HepG2 (cell line): ENCODE measurements around the gene CLRN2. TPM values are rescaled to one million over a fixed set of nuclear protein-coding genes. Genes with fewer than 3 reads are reported as not detected.
A peak's percentile ranks its signal among the peaks of the same experiment; 100 is the strongest.

Experiments used
- FOXA3 ChIP-seq: IDR thresholded peaks from 2 replicates; pipeline ENCODE4 v1.6.1; 2016; ENCODE audit warnings: missing genetic modification reagents, missing compliant biosample characterization
- HHEX ChIP-seq: IDR thresholded peaks from 2 replicates; pipeline ENCODE4 v1.6.1; 2016; ENCODE audit warnings: control low read depth
- JARID2 ChIP-seq: sonication (generic); formaldehyde crosslinking; IDR thresholded peaks from 2 replicates; pipeline ENCODE4 v1.8.1; 2023; ENCODE audit warnings: missing genetic modification reagents, inconsistent platforms; ENCODE audit not compliant: insufficient replicate concordance
- SP5 ChIP-seq: IDR thresholded peaks from 2 replicates; pipeline ENCODE4 v1.6.1; 2016; ENCODE audit warnings: low read depth, borderline replicate concordance
- ZBTB1 ChIP-seq: sonication (generic); formaldehyde crosslinking; IDR thresholded peaks from 2 replicates; pipeline ENCODE4 v1.4.0; 2020; ENCODE audit warnings: missing genetic modification reagents, borderline replicate concordance
- ZBTB20 ChIP-seq: sonication (generic); formaldehyde crosslinking; IDR thresholded peaks from 2 replicates; pipeline ENCODE4 v1.8.1; 2023; ENCODE audit warnings: missing genetic modification reagents, low read depth, mild to moderate bottlenecking, borderline replicate concordance
- ZNF143 ChIP-seq: sonication (generic); formaldehyde crosslinking; IDR thresholded peaks from 2 replicates; pipeline ENCODE4 v1.4.0; 2020; ENCODE audit warnings: missing genetic modification reagents
- ZNF567 ChIP-seq: sonication (generic); formaldehyde crosslinking; IDR thresholded peaks from 2 replicates; pipeline ENCODE4 v1.8.1; 2023; ENCODE audit warnings: mild to moderate bottlenecking, missing genetic modification reagents, borderline replicate concordance
- polyA plus RNA-seq, 8 experiments: library from polyadenylated mRNA; depleted of rRNA in 3 of 8; stranded (reverse) in 7 of 8; unstranded in 1 of 8; fragments of >200 nt; fragmentation: Illumina TruSeq in 4 of 8; extraction: Trizol in 4 of 8; gene quantifications; 2 replicates each; pipeline versions ENCODE4 v1.2.1 to v1.2.3, GENCODE V29; 2011 to 2016; ENCODE audit warnings: low read depth in 4 of 8, missing spikeins in 1 of 8, mixed read lengths in 1 of 8; ENCODE audit not compliant: insufficient read depth in 1 of 8
- total RNA-seq, 5 experiments: library from RNA; depleted of rRNA; stranded (reverse); fragments of >200 nt; fragmentation: Illumina TruSeq; extraction: Trizol; gene quantifications; 2 replicates each; pipeline ENCODE4 v1.2.3, GENCODE V29; 2016; ENCODE audit warnings: low read depth in 1 of 5
- TF ChIP-seq, protein P1 (sequence below): sonication (generic); formaldehyde crosslinking; IDR thresholded peaks from 2 replicates; pipeline ENCODE4 v1.4.0; 2020; ENCODE audit warnings: missing genetic modification reagents
- TF ChIP-seq, protein P2 (sequence below): sonication (generic); formaldehyde crosslinking; IDR thresholded peaks from 2 replicates; pipeline ENCODE4 v1.4.0; 2020; ENCODE audit warnings: missing genetic modification reagents, low read depth, mild to moderate bottlenecking, borderline replicate concordance

CLRN2 gene
- total and polyA plus RNA-seq, 2 of the 13 experiments (the other 11 are each of a cell fraction or from before 2014, with no cell fraction given) = not detected

DNA sequence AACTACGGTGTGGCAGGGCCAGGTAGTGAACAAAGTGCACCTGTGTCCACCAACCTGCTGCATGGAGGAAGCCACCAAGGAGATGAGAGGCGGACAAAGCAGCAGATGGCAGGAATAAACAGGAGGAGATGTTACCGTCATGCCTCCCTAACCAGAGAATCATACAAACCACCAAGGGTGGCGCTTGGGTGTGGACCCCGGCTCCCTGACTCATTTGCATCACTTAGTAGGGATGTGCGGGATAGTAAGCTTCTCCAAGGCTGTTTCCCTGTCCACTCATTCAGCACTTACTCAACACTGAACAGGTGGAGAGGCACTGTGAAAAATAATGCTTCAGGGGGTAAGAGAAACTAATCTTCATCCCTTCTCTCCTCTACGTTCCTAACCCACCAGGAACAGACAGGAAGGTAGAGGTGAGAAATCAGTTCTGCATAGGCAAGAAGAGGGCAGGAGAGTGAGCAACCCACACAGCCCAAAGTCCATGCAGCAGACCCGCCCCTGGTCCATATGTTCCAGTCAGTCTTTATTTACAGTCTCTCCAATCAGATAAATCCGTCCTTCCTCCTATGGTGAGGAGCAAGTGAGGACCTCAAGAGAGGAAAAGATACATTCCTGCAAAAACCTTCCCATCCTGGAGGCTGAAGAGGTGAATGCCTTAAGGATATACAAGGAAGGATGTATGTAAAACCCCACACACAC, 37.0 kb upstream of the CLRN2 start (continued):
- TF ChIP-seq ZBTB20 (CRISPR knock-in tag) (peak; percentile 45; the same call in 1 of the 2 replicates), ZBTB1 (CRISPR knock-in tag) (no peak), JARID2 (CRISPR knock-in tag) (no peak), ZNF567 (CRISPR knock-in tag) (no peak), ZNF143 (CRISPR knock-in tag) (no peak), FOXA3 (CRISPR knock-in tag) (peak; percentile 33; the same call in 1 of the 2 replicates), HHEX (no peak), SP5 (peak; percentile 93)
- TF ChIP-seq, protein P1, sequence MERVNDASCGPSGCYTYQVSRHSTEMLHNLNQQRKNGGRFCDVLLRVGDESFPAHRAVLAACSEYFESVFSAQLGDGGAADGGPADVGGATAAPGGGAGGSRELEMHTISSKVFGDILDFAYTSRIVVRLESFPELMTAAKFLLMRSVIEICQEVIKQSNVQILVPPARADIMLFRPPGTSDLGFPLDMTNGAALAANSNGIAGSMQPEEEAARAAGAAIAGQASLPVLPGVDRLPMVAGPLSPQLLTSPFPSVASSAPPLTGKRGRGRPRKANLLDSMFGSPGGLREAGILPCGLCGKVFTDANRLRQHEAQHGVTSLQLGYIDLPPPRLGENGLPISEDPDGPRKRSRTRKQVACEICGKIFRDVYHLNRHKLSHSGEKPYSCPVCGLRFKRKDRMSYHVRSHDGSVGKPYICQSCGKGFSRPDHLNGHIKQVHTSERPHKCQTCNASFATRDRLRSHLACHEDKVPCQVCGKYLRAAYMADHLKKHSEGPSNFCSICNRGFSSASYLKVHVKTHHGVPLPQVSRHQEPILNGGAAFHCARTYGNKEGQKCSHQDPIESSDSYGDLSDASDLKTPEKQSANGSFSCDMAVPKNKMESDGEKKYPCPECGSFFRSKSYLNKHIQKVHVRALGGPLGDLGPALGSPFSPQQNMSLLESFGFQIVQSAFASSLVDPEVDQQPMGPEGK (CRISPR knock-in tag) = no peak
- TF ChIP-seq, protein P2, sequence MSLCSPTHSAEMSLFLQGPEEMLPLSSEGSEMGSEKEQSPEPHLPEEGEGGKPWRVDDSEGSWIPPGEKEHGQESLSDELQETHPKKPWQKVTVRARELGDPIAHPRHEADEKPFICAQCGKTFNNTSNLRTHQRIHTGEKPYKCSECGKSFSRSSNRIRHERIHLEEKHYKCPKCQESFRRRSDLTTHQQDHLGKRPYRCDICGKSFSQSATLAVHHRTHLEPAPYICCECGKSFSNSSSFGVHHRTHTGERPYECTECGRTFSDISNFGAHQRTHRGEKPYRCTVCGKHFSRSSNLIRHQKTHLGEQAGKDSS (CRISPR knock-in tag) = no peak
